SH-SY5Y (cell line): ENCODE data around the gene KCNAB1.

Experiments used
- GATA2 ChIP-seq: IDR thresholded peaks from 2 replicates; pipeline ENCODE4 v1.6.1; 2011; ENCODE audit warnings: mild to moderate bottlenecking, low read depth, low read length
- GATA3 ChIP-seq: IDR thresholded peaks from 2 replicates; pipeline ENCODE4 v1.6.1; 2011; ENCODE audit warnings: low read depth, mild to moderate bottlenecking, low read length, moderate library complexity

DNA sequence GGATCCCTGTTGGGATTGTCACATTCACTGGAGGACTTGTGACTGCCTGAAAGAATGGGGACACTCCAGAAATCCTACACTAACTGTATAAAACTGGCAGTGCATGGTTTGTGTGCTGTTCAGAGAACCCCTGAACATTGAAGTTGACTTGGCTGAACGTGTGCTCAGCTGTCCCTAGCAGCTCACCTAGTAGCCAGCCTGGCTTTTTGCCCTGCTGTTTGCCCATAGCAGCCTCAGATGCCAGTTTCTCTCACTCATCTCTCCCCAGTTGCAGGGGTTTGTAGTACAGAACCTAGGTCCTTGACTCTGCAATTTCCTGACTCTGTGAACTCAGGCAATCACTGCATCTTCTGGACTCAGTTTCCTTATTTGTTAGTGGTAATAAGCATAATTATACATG, 63.0 kb downstream of the KCNAB1 start:
- TF ChIP-seq GATA2: no peak
- no peak for TF ChIP-seq GATA3
